HG03045 (cell line): ENCODE measurements around the gene ZYG11A.

Experiments
- ATAC-seq: cut with Tn5 transposase; IDR thresholded peaks from one replicate; pipeline ENCODE4 v1.9.1; 2021; ENCODE audit warnings: mild to moderate bottlenecking, moderate library complexity; ENCODE audit not compliant: unreplicated experiment

Gene ZYG11A

DNA sequence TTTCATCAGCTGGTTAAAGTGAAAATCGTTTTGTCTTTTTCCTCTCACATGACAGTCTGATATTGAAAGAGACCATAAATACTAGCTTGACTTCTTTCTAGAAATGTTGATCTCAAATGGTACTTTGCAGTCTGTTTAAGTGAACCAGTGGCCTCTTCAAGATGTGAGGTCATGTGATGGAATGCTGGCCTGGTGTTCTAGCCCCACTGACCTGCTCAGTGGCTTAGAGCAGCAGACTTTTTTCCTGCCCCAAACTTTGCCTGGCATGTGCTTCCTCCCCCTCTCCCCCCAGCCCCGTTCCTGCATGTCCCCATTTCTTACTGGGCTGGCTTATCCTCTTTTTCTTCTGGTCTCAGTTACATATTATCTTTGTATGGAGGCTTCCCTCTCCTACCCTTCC is 34.3 kb downstream of the ZYG11A start:
- no peak for ATAC-seq

GRCh38 chr1:52877554-52877953 is 35.0 kb downstream of the ZYG11A start:
- ATAC-seq: no peak

- ATAC-seq: no peak
These were observed 37.6 kb downstream of the ZYG11A start for GRCh38 chr1:52880206-52880605.

GRCh38 chr1:52887483-52887882 is 44.9 kb downstream of the ZYG11A start:
- ATAC-seq: no peak

DNA sequence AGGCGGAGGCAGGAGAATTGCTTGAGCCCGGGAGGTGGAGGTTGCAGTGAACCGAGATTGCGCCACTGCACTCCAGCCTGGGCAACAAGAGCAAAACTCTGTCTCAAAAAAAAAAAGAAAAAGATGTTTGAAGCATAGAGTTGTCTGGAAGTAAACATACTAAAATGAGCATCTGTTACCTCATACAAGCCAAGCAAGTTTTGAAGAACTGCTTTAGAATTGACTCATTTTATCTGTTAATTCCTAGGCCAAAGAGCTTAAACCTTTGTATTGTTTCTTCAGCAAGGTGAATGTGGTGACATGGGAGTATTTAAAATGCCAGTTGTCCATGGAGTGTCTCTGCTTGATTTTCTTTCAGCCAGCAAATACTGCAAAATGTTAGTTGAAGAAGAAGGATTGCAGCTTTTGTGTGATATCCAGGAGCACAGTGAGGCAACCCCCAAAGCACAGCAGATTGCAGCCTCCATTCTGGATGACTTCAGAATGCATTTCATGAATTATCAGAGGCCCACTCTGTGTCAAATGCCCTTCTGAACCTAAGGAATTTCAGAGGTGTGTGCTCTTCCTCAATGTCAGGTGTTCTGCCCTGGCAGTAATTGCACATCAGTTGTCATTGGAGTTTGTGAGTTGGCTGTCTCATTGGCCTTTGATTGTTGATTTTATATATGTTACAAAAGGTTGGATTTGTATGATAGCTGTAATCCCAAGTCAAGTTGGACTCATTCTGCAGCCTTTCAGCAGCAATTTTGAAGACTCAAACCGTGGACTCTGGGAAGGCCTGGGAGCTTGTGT is 50.1 kb downstream of the ZYG11A start:
- ATAC-seq: no peak

GRCh38 chr1:52899445-52899894 is 56.9 kb downstream of the ZYG11A start:
- ATAC-seq: no peak

DNA sequence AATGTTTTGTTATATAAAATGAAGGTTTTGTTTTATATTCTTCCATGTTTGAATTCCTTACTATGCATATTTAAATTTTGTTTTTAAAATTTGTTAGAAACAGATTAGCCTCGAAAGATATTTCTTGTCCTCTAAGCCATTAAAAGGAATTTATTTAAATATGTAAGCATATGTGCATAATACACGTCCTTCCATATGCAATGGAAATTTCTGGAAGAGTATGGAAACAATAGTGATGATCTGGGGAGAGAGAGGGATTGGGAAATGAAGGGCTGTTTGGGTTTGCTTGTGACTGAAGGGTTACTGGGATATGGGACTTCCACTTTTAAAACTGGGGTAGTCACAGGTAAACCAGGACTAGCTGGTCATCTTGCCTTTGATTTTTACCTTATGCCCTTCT is 57.8 kb downstream of the ZYG11A start:
- ATAC-seq: no peak

DNA sequence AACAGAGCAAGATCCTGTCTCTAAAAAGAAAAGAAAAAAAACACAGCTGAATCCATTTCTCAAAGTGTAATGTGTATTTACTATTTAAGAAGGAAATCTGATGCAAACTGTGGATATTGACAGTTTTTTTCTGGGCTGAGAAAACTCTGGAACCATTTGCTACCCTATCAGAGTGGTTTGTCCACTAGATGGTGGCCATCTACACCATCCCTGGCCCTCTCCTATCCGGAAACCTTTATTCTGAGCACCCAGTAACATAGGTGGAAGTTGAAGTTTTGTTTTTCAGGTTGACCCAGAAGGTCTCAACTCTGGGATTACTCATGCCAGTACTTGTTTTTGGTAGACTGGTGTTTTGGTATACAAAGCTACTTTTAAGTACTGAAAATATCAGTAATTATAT is 58.8 kb downstream of the ZYG11A start:
- no peak for ATAC-seq

GRCh38 chr1:52904208-52904926 is 61.8 kb downstream of the ZYG11A start:
- ATAC-seq: no peak

- ATAC-seq: no peak
These were observed 62.6 kb downstream of the ZYG11A start for GRCh38 chr1:52904927-52905698.

DNA sequence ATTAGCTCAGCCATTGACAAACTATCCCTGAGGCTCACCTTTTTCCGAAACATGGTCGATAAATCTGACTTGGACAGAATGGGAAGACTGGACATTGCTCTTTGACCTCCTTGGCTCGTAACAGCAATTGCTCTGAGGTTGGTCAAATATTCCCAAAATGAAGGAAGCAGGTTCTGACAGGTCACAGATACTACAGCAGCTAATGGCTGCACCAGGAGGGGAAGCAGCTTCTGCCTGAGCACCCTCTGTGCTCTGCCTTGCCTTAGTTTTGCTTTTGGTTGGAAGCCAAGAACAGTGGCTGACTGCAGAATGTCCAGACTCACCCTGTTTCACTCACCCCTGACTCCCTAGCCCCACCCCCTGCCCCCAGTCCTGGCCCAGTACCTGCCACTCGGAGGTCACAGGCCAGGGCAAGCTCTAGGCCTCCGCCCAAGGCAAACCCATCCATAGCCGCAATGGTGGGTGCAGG is 63.6 kb downstream of the ZYG11A start:
- no peak for ATAC-seq

DNA sequence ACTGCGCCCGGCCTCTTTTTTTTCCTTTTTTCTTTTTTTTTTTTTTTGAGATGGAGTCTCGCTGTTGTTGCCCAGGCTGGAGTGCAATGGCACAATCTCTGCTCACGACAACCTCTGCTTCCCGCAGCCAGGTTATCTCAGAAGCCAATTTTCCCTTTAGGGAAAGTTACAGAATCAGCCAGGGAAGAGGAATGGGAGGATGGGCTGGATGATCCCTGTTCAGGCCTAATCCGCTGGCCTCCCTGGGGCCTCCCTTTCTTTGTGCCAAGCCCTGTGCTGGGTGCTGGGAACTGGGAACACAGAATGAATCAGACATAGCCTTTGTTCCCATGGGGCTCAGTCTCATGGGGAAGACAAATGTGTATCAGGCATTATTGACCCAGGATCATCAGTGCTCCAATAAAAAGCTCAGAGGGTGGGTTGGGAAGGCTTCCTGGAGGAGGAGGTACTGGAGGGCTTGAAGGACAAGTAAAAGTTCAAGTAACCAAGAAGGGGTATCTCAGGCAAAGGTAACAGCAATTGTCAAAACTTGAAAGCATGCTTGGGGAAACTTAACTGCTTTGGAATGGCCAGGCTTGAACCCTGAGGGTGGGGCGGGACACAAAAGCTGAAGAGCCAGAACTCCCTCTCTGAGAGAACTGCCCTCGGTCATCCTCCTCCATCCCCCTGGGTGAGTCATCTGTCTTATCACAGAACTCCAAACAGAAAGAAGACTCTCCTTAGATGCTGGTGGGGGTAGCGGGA is 64.7 kb downstream of the ZYG11A start:
- no peak for ATAC-seq

DNA sequence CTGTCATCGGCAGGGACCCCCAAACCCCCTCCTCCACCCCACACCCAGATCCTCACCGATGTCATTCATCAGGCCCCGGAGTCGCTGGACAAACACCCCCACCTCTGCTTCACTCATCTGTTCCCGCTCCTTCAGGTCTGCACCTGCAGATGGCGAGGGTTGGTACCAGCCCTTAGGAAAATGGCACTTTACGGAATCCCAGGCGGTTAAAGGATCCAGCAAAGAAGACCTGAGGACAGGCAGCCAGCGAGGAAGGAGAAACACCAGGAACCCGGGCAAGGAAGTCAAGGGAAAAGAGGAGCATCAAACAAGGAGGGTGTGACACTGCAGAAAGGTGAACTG is 65.2 kb downstream of the ZYG11A start:
- ATAC-seq: no peak

DNA sequence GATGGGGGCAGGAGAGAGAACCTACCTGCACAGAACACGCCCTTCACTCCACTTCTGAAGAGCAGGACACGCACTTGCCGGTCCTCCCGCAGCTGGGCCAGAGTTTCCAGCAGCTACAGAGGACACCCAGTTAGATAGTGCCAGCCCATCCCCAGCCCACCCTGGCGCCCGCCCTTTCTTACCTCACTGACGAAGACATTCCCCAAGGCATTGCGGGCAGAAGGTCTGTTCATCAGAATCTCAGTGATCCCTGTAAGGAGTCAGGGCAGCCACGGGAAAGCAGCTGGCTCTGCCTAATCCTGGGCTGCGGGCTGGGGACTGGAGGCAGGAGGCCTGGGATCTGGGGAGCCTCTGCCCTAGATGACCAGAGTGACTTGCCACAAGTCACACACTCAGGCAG is 69.0 kb downstream of the ZYG11A start:
- ATAC-seq: no peak

DNA sequence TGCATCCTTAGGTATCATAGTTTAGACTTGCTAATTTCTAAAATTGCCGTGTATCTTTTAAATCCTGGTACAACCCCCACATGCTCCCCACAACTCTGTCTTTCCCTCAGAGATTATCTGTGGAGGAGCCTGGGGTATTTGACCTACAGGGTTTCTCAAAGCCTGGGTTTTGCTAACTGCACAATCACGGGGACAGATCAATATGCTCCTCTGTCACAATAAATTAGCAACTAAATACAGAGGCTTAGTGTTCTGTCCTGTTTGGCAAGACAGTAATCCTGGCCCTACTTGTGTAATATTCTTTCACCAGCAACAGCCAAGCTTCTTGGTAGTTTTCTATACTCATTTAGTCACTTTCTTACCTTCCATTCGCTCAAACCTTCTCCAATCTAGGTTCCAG is 70.5 kb downstream of the ZYG11A start:
- no peak for ATAC-seq

DNA sequence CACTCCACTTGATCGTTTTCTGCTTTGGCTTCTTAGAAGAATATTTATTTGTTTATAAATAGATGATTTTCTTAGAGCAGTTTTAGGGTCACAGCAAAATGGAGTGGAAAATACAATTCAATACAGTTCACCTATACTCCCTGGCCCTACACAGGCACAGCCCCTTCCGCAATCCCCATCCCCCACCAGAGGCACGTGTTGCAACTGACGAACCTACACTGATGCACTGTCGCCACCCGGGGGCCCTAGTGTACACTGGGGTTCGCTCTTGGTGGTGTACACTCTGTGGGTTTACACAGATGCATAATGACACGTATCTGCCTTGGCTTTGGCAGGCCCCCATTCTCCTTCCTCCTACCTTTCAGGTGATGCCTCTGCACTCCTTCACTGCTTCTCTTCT is 71.0 kb downstream of the ZYG11A start:
- no peak for ATAC-seq

DNA sequence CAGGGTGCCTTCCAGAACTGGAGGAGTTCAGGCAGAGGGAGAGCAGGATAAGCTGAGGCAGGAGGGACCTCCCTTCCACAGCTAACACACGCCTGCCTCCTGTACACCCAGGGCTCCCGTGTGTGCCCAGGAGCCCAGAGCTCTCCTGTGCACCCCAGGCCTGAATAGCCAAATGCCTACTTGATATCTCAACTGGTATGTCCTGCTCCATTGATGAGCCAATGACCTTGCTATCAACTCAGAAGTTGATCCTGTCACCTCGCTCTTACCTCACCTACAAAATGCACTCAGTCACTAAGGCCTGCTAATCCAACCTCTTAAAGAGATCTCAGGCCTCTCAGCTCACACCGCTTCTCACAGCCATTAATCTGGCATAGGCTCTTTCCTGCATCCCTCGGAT is 71.9 kb downstream of the ZYG11A start:
- no peak for ATAC-seq

DNA sequence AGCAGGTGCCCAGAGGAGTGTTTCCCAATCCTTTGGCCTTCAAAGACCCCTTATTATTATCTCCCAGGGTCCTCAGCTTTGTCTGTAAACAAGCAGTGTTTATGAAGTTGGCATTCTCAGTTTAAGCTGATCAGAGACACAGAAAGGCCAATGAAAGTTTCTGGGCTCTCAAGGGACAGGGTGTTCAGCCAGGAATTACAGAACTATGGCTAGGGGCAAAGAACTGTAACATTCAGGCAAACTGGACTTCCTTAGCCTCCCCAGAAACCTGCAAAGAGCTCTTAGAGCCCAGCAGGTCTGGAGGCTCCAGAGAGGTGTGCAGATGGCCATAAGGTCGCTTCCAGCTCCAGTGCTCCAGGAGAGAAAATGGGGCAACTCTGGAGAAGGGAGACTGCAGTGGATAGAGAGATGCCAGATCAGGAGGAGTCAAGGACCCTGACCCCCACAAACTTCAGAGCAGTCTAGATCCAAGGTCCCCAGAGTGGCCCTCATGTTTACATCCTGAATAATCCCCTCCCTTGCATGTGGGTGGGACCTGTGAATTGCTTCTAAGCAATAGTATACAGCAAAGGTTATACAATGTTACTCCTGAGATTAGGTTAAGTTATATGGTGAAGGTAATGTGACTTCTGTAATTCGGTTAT is 72.8 kb downstream of the ZYG11A start:
- no peak for ATAC-seq

DNA sequence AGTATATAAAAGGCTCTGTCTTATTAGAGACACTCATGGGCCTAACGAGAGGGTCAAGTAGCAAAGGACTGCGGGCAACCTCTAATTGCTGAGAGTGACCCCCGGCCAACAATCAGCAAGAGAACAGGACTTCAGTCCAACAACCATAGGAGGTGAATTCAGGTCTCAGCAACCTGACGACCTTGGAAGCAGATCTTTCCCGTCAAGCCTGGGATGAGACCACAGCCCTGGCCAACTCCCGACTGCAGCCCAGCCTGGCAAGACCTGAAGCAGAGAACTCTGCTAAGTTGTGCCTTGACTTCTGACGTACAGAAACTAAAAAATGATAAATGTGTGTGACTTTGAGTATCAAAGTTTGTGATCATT is 73.3 kb downstream of the ZYG11A start:
- no peak for ATAC-seq

DNA sequence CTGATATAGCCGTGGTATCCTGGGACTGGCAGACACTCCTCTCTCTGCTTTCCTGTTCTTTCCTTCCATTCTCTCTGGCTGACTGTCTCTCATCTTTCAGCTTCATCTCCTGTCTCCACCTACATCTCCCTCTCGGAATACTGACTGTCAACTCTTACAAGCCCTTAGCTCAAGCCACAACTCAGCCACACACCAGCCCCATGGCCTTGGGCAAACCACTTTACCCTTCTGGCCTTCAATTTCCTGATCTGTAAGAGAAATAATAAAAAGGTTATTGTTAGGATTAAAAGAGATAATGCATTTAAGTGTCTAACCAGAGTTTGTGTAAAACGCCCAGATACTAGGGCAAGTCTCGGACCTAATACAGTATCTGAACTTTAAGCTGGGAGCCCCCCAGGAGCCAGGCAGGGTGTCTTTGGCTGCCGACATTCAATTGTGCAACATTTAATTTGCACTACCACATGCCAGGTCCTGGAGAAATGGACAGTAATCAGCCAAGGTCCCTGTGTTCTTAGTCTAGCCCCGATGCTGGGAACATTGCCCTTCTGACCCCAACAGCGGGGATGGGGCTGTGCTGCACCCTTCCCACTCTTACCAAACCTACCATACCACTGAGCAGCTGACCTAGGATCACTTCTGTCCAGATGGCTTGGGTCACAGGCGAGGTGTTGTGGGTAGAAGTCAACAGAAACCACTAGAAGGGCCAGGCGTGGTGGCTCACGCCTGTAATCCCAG is 73.8 kb downstream of the ZYG11A start:
- no peak for ATAC-seq
